Ramos (cell line): ENCODE results near the gene SLC39A11.
"Not testable (repeated sequence)": the region's sequence is repeated elsewhere in the genome, so short reads cannot be mapped to it uniquely, and the experiment has no call there.

Experiments used
- in situ Hi-C: fragments of 300-500 bp; cut with MboI; formaldehyde crosslinking; loops from one replicate; pipeline ENCODE4 v1.14.3; 2022; ENCODE audit warnings: low sequenced_read_pairs; ENCODE audit not compliant: unreplicated experiment

Gene SLC39A11, protein sequence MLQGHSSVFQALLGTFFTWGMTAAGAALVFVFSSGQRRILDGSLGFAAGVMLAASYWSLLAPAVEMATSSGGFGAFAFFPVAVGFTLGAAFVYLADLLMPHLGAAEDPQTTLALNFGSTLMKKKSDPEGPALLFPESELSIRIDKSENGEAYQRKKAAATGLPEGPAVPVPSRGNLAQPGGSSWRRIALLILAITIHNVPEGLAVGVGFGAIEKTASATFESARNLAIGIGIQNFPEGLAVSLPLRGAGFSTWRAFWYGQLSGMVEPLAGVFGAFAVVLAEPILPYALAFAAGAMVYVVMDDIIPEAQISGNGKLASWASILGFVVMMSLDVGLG

GRCh38 chr17:73092523-73093135 lies at the start of gene SLC39A11:
Gene SLC39A11 (minus strand): TSS chr17:73092688. CDS start chr17:73088764, 3,924 bp downstream.
- in situ Hi-C loops, result no loop called here

DNA sequence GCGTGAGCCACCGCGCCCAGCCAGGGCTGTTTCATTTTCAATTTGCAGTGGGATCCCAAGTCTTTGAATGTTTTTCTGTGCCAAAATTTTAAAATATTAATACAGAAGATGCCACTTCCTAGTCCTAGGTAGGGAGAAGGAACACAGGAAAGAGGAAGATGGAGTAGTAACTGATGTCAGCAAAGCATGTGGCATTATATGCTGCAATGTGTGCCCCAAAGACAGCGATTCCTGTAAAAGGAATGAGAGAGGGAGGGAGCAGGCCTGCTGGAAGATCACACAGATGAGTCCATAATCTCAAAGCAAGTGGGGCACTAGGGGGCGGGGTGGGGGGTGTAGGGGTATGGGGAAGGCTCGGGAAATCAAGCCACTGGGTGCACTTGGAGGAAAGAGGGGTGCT lies 48.9 kb upstream of the SLC39A11 start:
- in situ Hi-C loops, result no loop called here

DNA sequence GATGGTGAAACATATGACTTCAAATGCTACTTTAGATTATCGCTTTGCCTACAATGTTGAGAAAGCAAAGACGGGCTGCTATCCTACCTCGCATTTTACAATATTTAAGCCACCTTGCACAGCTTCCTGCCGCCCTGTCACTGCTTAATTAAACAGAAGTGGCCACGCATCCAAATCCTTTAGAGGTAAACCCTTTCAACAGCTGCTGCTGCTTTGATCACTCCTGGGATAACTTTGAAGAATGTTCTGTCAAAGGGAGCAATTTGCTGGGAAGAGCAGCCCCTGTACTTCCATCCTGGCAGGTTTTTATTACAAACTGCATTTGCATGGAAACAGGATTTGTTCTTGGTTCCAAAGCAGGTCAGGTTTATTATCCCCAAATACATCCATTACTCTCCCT lies 48.1 kb upstream of the SLC39A11 start:
- in situ Hi-C loops, result no loop called here

DNA sequence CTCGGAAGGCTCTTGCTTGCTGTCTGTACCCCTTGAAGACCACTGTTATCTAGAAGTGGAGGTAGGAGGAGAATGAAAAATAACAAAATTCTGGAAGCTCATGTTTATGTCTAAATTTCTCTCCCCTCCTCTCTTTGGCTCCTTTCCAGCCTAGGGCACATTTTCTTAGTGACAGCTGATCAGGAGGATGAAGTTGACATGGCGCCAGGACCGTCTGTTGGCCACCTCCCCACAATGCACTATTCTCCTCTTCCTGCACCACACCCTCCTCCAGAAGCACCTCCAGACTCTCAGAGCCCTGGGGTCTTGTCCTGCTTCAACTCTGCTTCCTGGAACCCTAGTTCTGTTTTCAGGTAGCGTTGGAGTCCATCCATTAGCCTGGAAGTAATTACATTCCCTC lies 46.8 kb upstream of the SLC39A11 start:
- in situ Hi-C loops, result no loop called here

- in situ Hi-C loops, result no loop called here
Observed at GRCh38 chr17:73138541-73139138, 46.2 kb upstream of the SLC39A11 start.

- in situ Hi-C loops, result no loop called here
Observed at GRCh38 chr17:73137376-73137775, 44.9 kb upstream of the SLC39A11 start.

DNA sequence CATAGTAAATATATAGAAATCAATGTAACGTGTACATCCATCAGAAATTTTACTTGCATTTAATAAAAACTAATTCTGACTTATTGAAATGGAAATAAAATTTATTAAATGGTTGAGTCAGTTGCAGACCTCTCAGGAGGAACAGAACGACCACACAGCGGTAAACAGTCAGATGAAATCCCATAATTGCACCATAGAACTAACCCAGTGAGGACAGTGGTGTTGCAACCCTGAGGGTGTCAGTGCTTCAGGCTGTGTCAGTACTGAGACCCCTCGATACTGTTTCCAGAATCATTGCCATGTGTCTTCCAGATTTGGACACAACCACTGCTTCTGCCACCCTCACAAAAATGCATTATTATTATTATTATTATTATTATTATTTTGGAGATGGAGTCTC lies 43.3 kb upstream of the SLC39A11 start:
- in situ Hi-C loops, result no loop called here

DNA sequence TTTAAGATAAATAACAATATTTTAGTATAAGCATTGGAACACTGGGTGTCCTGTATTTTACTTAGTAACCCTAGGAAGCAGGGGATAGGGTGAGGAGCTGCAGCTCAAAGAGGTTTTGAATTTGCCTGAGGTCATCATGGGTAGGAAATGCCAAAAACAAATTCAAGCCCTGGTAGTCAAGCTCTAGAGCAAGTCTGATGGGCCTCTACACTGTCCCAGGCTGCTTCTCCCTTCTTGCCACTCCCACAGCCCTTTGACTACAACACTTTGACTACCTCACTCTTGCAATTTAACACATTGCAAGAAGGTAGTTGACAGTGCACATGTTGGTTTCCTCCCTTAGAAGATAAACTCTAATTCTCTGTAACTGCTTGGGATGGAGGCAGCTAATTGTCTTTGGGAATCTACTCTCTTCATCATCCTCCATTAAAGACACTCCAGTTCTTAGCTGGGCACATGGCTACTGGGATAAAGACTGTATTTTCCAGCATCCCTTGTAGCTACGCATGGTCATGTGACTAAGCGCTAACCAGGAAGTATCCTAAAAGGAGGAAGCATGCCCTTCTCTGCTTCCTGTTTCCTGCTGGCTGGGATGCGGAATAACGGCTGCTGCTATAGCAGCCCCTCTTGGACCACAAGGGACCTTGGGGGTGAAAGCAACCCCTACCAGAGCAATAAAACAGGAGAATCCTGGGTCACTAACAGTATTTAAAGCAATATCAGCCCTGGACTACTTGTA lies 41.6 kb upstream of the SLC39A11 start:
- in situ Hi-C loops, result no loop called here

- in situ Hi-C loops, result no loop called here
Observed at GRCh38 chr17:73132085-73132492, 39.6 kb upstream of the SLC39A11 start.

GRCh38 chr17:73131439-73131838 lies 39.0 kb upstream of the SLC39A11 start:
- in situ Hi-C loops, result not testable (repeated sequence)

DNA sequence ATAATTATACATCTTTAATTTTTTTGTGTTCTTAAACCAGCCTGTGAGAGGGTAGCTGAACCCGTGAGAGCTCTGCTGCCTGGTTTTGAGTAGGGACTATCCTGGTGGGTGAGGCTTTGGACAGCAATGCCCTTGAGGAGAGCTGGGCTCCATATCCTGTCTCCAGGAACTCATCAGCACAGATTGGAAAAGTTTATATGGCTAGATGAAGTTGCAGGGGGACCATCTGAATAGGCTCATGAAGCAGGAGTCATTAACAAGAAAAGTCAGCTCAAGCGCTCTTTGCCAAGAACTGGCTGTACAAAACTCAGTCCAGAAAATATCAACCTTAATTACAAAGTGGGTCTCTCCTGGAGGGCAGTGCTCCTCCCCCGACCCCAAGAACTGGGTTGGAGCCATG lies 38.5 kb upstream of the SLC39A11 start:
- in situ Hi-C loops, result no loop called here

- in situ Hi-C loops, result no loop called here
Observed at GRCh38 chr17:73128496-73128895, 36.0 kb upstream of the SLC39A11 start.

- in situ Hi-C loops, result no loop called here
Observed at GRCh38 chr17:73126716-73127473, 34.4 kb upstream of the SLC39A11 start.

GRCh38 chr17:73123606-73124320 lies 31.3 kb upstream of the SLC39A11 start:
- in situ Hi-C loops, result no loop called here

DNA sequence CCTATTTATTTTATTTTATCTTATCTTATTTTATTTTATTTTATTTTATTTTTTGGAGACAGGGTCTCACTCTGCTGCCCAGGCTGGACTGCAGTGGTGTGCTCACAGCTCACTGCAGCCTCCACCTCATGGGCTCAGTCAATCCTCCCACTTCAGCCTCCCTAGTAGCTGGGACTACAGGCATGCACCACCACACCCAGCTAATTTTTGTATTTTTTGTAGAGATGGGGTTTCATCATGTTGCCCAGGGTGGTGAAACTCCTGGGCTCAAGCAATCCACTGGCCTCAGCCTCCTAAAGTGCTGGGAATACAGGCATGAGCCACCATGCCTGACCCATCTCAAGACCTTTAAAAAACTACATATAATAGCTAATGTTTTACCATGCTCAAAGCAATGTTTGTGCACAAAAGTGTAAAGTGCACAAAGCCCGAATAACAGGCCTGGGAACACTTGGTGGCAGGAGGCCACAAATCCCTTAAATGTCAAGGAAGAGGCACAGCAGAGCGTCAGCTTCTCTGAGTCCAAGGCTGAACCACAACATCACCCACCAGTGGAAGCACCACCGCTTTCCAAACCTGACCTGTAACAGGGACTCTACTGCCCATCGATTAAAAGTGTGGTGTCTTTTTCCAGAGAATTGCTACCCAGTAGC lies 30.6 kb upstream of the SLC39A11 start:
- in situ Hi-C loops, result no loop called here

- in situ Hi-C loops, result no loop called here
Observed at GRCh38 chr17:73121506-73121905, 29.0 kb upstream of the SLC39A11 start.

- in situ Hi-C loops, result no loop called here
Observed at GRCh38 chr17:73119631-73120030, 27.1 kb upstream of the SLC39A11 start.

DNA sequence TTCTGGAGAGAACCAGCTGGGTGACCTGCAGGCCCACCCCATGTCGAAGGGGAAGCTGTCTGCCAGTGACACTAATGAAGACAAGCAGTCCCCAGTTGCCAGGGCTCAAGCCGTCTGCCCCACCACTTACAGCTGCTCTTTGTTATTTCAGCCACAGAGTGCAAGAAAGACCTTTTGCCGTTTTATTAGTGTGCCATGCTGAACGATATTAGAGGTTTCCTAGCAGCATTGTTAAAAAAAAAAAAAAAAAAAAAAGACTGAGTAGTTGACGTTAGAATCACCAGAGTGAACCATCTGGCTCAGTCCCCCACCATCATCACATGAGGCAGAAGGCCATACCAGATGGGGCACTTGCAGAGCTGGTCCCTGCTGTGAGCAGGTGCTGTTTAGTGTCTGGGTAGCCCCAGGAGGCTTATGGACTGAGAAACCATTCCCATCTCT lies 26.5 kb upstream of the SLC39A11 start:
- in situ Hi-C loops, result no loop called here

- in situ Hi-C loops, result no loop called here
Observed at GRCh38 chr17:73118139-73118538, 25.7 kb upstream of the SLC39A11 start.
